ENCODE data around the gene CYTH1.
A peak's percentile ranks its signal among the peaks of the same experiment; 100 is the strongest.

CYTH1 gene

GRCh38 chr17:78717431-78717980 lies 64.6 kb downstream of the CYTH1 start:
- no peaks in the 10 kb centered on the region for H3K36me3 ChIP-seq (ENCODE audit: control insufficient read depth, insufficient read depth, low read length)
- peak overlapping the region; percentile 58 for H3K27ac ChIP-seq
- peak overlapping the region; percentile 67 for H2AFZ ChIP-seq
- no peak for TF ChIP-seq CTCF (IDR thresholded peaks at IDR 0.05)
- H3K9ac ChIP-seq, result no peak overlapping the region
- H3K4me3 ChIP-seq (ENCODE audit: low read depth, low read length), result peak overlapping the region; percentile 43
- peak overlapping the region; percentile 56 for H3K4me2 ChIP-seq (ENCODE audit: low read length)
- no peaks in the 10 kb centered on the region for H3K9me3 ChIP-seq (ENCODE audit: control insufficient read depth, low read length)
- H3K79me2 ChIP-seq, result peaks cover 27% of the 10 kb centered on the region
- H3K4me1 ChIP-seq, result peaks cover 24% of the 10 kb centered on the region
- no peaks in the 10 kb centered on the region for H3K27me3 ChIP-seq (ENCODE audit: control insufficient read depth, insufficient read depth, low read length)

GRCh38 chr17:78716814-78717393 lies 65.2 kb downstream of the CYTH1 start:
- Histone ChIP-seq H3K27me3 (ENCODE audit: control insufficient read depth, insufficient read depth, low read length) (no peaks in the 10 kb centered on the region), H3K4me1 (peaks cover 18% of the 10 kb centered on the region), H3K4me2 (ENCODE audit: low read length) (peak overlapping the region; percentile 56)

DNA sequence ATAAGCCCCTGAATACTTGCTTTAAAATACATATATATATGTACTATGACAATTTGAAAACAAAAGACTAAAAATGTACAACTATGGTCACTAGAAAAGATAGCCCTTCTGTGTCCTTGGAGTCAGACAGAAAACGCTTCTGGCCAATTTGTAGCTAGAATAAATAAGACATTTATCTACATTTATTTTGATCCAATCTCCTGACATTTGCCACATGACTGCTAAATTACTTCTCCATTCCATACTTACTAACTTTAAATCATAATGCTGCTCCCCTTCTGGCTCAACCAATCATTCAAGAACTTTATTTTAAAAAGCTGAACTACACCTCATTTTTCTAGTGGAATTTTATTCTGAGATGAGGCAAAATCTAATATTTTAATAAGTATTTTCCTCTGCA lies 65.8 kb downstream of the CYTH1 start:
- Histone ChIP-seq H3K9ac (no peak overlapping the region), H3K79me2 (peaks cover 28% of the 10 kb centered on the region), H3K36me3 (ENCODE audit: control insufficient read depth, insufficient read depth, low read length) (no peaks in the 10 kb centered on the region), H3K4me2 (ENCODE audit: low read length) (no peak overlapping the region), H3K27me3 (ENCODE audit: control insufficient read depth, insufficient read depth, low read length) (no peaks in the 10 kb centered on the region), H3K9me3 (ENCODE audit: control insufficient read depth, low read length) (no peaks in the 10 kb centered on the region), H3K4me3 (ENCODE audit: low read depth, low read length) (no peak overlapping the region), H2AFZ (no peak overlapping the region), H3K27ac (peak overlapping the region; percentile 25), H3K4me1 (peaks cover 12% of the 10 kb centered on the region)
- no peak for TF ChIP-seq CTCF (IDR thresholded peaks at IDR 0.05)

More at GRCh38 chr17:78716814-78717393, 65.2 kb downstream of the CYTH1 start:
- peak overlapping the region; percentile 67 for H2AFZ ChIP-seq
- peak overlapping the region; percentile 58 for H3K27ac ChIP-seq
- no peak for TF ChIP-seq CTCF (IDR thresholded peaks at IDR 0.05)
- peaks cover 30% of the 10 kb centered on the region for H3K79me2 ChIP-seq
- no peaks in the 10 kb centered on the region for H3K9me3 ChIP-seq (ENCODE audit: control insufficient read depth, low read length)
- no peaks in the 10 kb centered on the region for H3K36me3 ChIP-seq (ENCODE audit: control insufficient read depth, insufficient read depth, low read length)
- no peak overlapping the region for H3K9ac ChIP-seq
- H3K4me3 ChIP-seq (ENCODE audit: low read depth, low read length), result peak overlapping the region; percentile 43

GRCh38 chr17:78715876-78716275 lies 66.2 kb downstream of the CYTH1 start:
- Histone ChIP-seq H3K79me2 (peaks cover 25% of the 10 kb centered on the region), H3K27me3 (ENCODE audit: control insufficient read depth, insufficient read depth, low read length) (no peaks in the 10 kb centered on the region), H3K4me1 (peaks cover 12% of the 10 kb centered on the region), H3K4me3 (ENCODE audit: low read depth, low read length) (no peak overlapping the region), H3K9me3 (ENCODE audit: control insufficient read depth, low read length) (no peaks in the 10 kb centered on the region), H3K27ac (no peak overlapping the region), H2AFZ (no peak overlapping the region), H3K36me3 (ENCODE audit: control insufficient read depth, insufficient read depth, low read length) (no peaks in the 10 kb centered on the region), H3K4me2 (ENCODE audit: low read length) (no peak overlapping the region), H3K9ac (no peak overlapping the region)
- TF ChIP-seq CTCF (IDR thresholded peaks at IDR 0.05), result no peak

All from parathyroid adenoma (tissue), 2 donors.